Measurements from ENCODE around the gene TTC33. TPM values are rescaled to one million over a fixed set of nuclear protein-coding genes. Genes with fewer than 3 reads are reported as not detected.

Gene TTC33
- polyA plus RNA-seq, 1 experiment: 12.4 TPM

DNA sequence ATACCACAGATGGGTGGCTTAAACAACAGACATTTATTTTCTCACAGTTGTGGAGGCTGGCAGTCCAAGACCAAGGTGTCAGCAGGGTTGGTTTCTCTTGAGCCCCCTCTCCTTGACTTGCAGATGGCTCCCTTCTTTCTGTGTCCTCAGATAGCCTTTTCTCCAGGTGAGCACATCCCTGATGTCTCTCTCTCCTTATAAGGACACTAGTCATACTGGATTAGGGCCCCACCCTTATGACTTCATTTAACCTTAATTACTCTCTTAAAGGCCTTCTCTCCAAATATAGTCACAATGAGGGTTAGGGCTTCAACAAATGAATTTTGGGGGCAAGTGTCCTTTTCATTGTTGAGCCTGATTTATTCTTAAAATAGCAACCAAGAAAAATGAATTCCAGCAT, 61.3 kb downstream of the TTC33 start:
- Histone ChIP-seq H3K9me3 (ENCODE audit: control insufficient read depth, insufficient read depth, low read length) (peaks cover 5% of the 10 kb centered on the region; the same call in 1 of the 2 replicates), H3K27ac (ENCODE audit: low read depth, low read length) (no peak overlapping the region), H3K27me3 (ENCODE audit: control insufficient read depth, insufficient read depth, low read length) (no peaks in the 10 kb centered on the region), H3K4me3 (ENCODE audit: low read depth, low read length) (no peak overlapping the region)
- CTCF ChIA-PET: no interaction called here
- POLR2A ChIA-PET: no interaction called here
- TF ChIP-seq, protein P1, sequence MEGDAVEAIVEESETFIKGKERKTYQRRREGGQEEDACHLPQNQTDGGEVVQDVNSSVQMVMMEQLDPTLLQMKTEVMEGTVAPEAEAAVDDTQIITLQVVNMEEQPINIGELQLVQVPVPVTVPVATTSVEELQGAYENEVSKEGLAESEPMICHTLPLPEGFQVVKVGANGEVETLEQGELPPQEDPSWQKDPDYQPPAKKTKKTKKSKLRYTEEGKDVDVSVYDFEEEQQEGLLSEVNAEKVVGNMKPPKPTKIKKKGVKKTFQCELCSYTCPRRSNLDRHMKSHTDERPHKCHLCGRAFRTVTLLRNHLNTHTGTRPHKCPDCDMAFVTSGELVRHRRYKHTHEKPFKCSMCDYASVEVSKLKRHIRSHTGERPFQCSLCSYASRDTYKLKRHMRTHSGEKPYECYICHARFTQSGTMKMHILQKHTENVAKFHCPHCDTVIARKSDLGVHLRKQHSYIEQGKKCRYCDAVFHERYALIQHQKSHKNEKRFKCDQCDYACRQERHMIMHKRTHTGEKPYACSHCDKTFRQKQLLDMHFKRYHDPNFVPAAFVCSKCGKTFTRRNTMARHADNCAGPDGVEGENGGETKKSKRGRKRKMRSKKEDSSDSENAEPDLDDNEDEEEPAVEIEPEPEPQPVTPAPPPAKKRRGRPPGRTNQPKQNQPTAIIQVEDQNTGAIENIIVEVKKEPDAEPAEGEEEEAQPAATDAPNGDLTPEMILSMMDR (IDR thresholded peaks at IDR 0.05; ENCODE audit: low read depth, low read length): no peak
- DNase-seq (ENCODE audit: low read depth, low spot score): no peak

DNA sequence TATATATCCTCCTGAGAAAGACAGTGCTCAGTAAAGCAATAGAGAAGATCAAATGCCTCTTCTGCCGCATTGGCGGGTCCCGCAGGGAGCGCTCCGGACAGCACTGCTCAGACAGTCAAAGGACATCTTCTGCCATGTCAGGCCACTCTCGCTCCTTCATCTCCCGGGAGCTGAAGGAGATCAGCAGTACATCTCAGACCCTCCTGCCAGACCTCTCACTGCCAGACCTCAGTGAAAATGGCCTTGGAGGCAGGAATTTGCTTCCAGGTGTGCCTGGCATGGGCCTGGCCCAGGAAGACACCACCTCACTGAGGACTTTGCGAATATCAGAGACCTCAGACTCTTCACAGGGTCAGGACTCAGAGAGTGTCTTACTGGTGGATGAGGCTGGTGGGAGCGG, 63.9 kb downstream of the TTC33 start:
- no peaks in the 10 kb centered on the region for H3K27me3 ChIP-seq (ENCODE audit: control insufficient read depth, insufficient read depth, low read length)
- DNase-seq (ENCODE audit: low read depth, low spot score): no peak
- ChIA-PET CTCF (interaction anchor here (0.6 to 3.9 kb wide), 3 partner anchors 743 to 1113 kb away, joined by 4 to 53 read pairs (median 5); no protein-coding TSS in a partner anchor), POLR2A (no interaction called here)
- no peak overlapping the region for H3K4me3 ChIP-seq (ENCODE audit: low read depth, low read length)
- TF ChIP-seq, protein P1 (IDR thresholded peaks at IDR 0.05; ENCODE audit: low read depth, low read length): no peak
- H3K9me3 ChIP-seq (ENCODE audit: control insufficient read depth, insufficient read depth, low read length): peaks cover 5% of the 10 kb centered on the region; the same call in 1 of the 2 replicates
- H3K27ac ChIP-seq (ENCODE audit: low read depth, low read length): no peak overlapping the region

DNA sequence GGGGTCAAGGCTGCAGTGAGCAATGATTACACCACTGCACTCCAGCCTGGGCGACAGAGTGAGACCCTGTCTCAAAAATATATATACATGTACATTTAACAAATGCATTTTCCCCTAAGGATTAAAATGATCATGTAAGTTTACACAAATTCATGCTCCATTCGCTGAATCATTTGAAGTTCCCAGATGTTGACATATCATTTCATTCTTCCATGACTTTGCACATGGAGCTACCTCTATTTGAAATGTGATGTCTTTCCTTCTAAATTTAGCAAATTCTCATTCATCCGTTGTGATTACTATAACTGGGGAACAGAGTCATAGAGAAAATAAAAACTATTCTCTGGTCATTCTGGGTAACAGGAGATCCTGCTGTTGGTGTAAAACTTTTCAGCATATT, 65.5 kb downstream of the TTC33 start:
- DNase-seq (ENCODE audit: low read depth, low spot score): no peak
- TF ChIP-seq, protein P1 (IDR thresholded peaks at IDR 0.05; ENCODE audit: low read depth, low read length): no peak
- ChIA-PET CTCF (interaction anchor here (1.5 to 3.9 kb wide), 2 partner anchors 976 to 1111 kb away, joined by 6 to 53 read pairs; no protein-coding TSS in a partner anchor), POLR2A (no interaction called here)
- H3K4me3 ChIP-seq (ENCODE audit: low read depth, low read length): no peak overlapping the region
- peak overlapping the region; percentile 34 for H3K27ac ChIP-seq (ENCODE audit: low read depth, low read length)
- no peaks in the 10 kb centered on the region for H3K27me3 ChIP-seq (ENCODE audit: control insufficient read depth, insufficient read depth, low read length)
- peaks cover 5% of the 10 kb centered on the region; the same call in 1 of the 2 replicates for H3K9me3 ChIP-seq (ENCODE audit: control insufficient read depth, insufficient read depth, low read length)

DNA sequence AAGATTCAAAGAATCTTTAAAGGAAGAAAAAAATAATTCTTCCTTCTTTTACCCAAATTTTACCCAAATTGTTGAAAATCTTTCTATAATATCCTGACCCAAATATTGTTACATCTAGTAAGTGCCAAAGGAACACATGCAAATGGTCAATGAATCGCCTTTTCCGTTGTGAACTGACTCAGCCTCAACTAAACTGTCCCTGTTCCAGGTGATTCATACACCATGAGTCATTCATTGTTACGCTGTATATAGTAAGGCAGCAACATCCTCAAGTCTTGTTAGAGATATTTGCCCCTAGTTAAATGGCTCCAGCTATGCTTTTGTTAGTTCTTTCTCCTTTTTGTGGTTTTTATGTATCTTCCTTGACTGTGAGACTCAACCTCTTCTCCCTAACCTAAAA, 66.3 kb downstream of the TTC33 start:
- TF ChIP-seq, protein P1 (IDR thresholded peaks at IDR 0.05; ENCODE audit: low read depth, low read length): no peak
- Histone ChIP-seq H3K27me3 (ENCODE audit: control insufficient read depth, insufficient read depth, low read length) (no peaks in the 10 kb centered on the region), H3K27ac (ENCODE audit: low read depth, low read length) (no peak overlapping the region), H3K9me3 (ENCODE audit: control insufficient read depth, insufficient read depth, low read length) (peaks cover 5% of the 10 kb centered on the region; the same call in 1 of the 2 replicates), H3K4me3 (ENCODE audit: low read depth, low read length) (no peak overlapping the region)
- ChIA-PET POLR2A (interaction anchor here (1.1 kb wide), 1 partner anchor 973 kb away, joined by 3 read pairs; no protein-coding TSS in a partner anchor), CTCF (interaction anchor here (0.6 to 3.9 kb wide), 7 partner anchors 27 to 1111 kb away, joined by 3 to 53 read pairs (median 6); no protein-coding TSS in a partner anchor)
- peak; percentile 83 for DNase-seq (ENCODE audit: low read depth, low spot score)

DNA sequence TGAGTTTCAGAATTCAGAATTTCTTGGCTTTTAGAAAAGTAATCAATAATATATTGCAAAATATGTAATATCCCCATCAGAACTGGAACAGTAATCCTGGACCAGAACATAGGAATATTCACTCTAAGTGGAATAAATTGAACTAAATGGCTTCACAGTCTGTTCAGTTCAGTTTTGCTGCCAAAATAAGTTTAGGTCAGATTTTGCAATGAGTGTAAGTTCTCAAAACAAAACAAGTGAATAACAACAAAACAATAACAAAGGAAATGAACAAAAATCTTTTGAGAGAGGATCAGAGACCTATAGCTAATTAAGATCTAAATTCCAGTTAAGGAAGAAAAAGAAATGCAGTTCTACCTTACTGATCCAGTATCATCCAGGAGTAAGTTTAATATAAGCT, 66.8 kb downstream of the TTC33 start:
- H3K27ac ChIP-seq (ENCODE audit: low read depth, low read length): no peak overlapping the region
- H3K27me3 ChIP-seq (ENCODE audit: control insufficient read depth, insufficient read depth, low read length): no peaks in the 10 kb centered on the region
- H3K4me3 ChIP-seq (ENCODE audit: low read depth, low read length): no peak overlapping the region
- no peak for DNase-seq (ENCODE audit: low read depth, low spot score)
- CTCF ChIA-PET: interaction anchor here (0.5 to 3.9 kb wide), 18 partner anchors 8 to 1118 kb away, joined by 3 to 53 read pairs (median 4); no protein-coding TSS in a partner anchor
- POLR2A ChIA-PET: interaction anchor here (1.1 kb wide), 1 partner anchor 972 kb away, joined by 3 read pairs; no protein-coding TSS in a partner anchor
- TF ChIP-seq, protein P1 (IDR thresholded peaks at IDR 0.05; ENCODE audit: low read depth, low read length): no peak
- H3K9me3 ChIP-seq (ENCODE audit: control insufficient read depth, insufficient read depth, low read length): peaks cover under 1% of the 10 kb centered on the region; the same call in 1 of the 2 replicates

Measured in AG04450 (cell line).